GM23338 (cell line): ENCODE results near the gene KAZN.

Experiments
- CREB1 ChIP-seq: fragments of 250-450 bp; sonication (Bioruptor Pico); IDR thresholded peaks from 2 replicates; pipeline ENCODE4 v1.5.0; 2020; ENCODE audit warnings: low read depth, mild to moderate bottlenecking, moderate library complexity
- CTCF ChIP-seq, 2 experiments: fragments of 200-600 bp in 1 of 2; sonication (generic) in 1 of 2; conservative IDR thresholded peaks; 2 replicates each; pipeline versions ENCODE4 v1.5.1 to v1.6.1; 2016 to 2017; ENCODE audit warnings: antibody characterized with exemption in 2 of 2, low read depth in 2 of 2, mild to moderate bottlenecking in 2 of 2, moderate library complexity in 1 of 2
- EZH2 ChIP-seq: fragments of 200-600 bp; sonication (generic); IDR thresholded peaks from one replicate; pipeline ENCODE4 v1.8.0; 2017; ENCODE audit warnings: antibody characterized with exemption, mild to moderate bottlenecking, low read depth; ENCODE audit not compliant: unreplicated experiment
- EZH2phosphoT487 ChIP-seq: fragments of 200-600 bp; sonication (generic); IDR thresholded peaks from one replicate; pipeline ENCODE4 v1.8.1; 2018; ENCODE audit warnings: antibody characterized with exemption; ENCODE audit not compliant: unreplicated experiment
- JUNB ChIP-seq: IDR thresholded peaks from one replicate; pipeline ENCODE4 v1.6.1; 2016; ENCODE audit warnings: antibody characterized with exemption; ENCODE audit not compliant: unreplicated experiment
- NANOG ChIP-seq: IDR thresholded peaks from 2 replicates; pipeline ENCODE4 v1.6.1; 2016; ENCODE audit warnings: antibody characterized with exemption, borderline replicate concordance
- POLR2AphosphoS5 ChIP-seq: IDR thresholded peaks from 2 replicates; pipeline ENCODE4 v1.6.1; 2016; ENCODE audit warnings: antibody characterized with exemption, low read depth
- TF ChIP-seq, protein P1 (sequence below): IDR thresholded peaks from one replicate; pipeline ENCODE4 v1.6.1; 2018; ENCODE audit warnings: antibody characterized with exemption; ENCODE audit not compliant: unreplicated experiment
- TF ChIP-seq, protein P2 (sequence below): fragments of 250-450 bp; sonication (Bioruptor Pico); IDR thresholded peaks from 2 replicates; pipeline ENCODE4 v1.5.0; 2020; ENCODE audit warnings: mild to moderate bottlenecking, moderate library complexity

DNA sequence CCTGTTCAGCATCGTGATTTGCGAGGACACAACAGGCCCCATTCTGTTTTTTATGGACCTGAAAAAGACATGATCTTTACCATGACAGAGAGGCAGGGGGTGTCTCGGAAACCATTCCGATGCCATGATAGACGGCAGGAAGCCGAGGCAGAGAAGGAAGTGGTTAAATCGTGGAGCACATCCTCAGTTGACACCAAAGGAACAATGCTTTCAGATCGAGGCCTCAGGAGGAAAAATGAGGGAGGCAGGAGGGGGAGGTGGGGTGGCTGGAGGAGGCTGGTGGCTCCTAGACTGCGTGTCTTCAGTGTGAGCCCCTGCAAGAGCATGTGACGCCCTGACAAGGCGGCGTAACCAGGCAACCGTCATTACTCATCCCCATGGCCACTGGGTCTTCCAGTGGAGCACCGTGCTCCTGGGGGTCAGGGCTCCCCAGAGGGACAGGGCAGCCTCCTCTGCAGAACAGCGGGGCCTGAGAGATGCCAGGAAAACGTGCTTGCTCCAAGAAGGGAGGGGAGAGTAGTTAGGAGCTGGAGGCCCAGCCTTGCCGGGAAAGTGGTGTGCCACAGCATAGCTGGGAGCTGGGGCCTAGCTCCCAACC lies 382.2 kb downstream of the KAZN start:
- TF ChIP-seq, protein P1, sequence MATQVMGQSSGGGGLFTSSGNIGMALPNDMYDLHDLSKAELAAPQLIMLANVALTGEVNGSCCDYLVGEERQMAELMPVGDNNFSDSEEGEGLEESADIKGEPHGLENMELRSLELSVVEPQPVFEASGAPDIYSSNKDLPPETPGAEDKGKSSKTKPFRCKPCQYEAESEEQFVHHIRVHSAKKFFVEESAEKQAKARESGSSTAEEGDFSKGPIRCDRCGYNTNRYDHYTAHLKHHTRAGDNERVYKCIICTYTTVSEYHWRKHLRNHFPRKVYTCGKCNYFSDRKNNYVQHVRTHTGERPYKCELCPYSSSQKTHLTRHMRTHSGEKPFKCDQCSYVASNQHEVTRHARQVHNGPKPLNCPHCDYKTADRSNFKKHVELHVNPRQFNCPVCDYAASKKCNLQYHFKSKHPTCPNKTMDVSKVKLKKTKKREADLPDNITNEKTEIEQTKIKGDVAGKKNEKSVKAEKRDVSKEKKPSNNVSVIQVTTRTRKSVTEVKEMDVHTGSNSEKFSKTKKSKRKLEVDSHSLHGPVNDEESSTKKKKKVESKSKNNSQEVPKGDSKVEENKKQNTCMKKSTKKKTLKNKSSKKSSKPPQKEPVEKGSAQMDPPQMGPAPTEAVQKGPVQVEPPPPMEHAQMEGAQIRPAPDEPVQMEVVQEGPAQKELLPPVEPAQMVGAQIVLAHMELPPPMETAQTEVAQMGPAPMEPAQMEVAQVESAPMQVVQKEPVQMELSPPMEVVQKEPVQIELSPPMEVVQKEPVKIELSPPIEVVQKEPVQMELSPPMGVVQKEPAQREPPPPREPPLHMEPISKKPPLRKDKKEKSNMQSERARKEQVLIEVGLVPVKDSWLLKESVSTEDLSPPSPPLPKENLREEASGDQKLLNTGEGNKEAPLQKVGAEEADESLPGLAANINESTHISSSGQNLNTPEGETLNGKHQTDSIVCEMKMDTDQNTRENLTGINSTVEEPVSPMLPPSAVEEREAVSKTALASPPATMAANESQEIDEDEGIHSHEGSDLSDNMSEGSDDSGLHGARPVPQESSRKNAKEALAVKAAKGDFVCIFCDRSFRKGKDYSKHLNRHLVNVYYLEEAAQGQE: no peak
- TF ChIP-seq EZH2 (no peak), POLR2AphosphoS5 (no peak), CTCF (conservative IDR thresholded peaks at IDR 0.05; ENCODE audit: low read depth in 2 of 2) (no peak), CREB1 (no peak), JUNB (no peak), NANOG (no peak), EZH2phosphoT487 (no peak)
- TF ChIP-seq, protein P2, sequence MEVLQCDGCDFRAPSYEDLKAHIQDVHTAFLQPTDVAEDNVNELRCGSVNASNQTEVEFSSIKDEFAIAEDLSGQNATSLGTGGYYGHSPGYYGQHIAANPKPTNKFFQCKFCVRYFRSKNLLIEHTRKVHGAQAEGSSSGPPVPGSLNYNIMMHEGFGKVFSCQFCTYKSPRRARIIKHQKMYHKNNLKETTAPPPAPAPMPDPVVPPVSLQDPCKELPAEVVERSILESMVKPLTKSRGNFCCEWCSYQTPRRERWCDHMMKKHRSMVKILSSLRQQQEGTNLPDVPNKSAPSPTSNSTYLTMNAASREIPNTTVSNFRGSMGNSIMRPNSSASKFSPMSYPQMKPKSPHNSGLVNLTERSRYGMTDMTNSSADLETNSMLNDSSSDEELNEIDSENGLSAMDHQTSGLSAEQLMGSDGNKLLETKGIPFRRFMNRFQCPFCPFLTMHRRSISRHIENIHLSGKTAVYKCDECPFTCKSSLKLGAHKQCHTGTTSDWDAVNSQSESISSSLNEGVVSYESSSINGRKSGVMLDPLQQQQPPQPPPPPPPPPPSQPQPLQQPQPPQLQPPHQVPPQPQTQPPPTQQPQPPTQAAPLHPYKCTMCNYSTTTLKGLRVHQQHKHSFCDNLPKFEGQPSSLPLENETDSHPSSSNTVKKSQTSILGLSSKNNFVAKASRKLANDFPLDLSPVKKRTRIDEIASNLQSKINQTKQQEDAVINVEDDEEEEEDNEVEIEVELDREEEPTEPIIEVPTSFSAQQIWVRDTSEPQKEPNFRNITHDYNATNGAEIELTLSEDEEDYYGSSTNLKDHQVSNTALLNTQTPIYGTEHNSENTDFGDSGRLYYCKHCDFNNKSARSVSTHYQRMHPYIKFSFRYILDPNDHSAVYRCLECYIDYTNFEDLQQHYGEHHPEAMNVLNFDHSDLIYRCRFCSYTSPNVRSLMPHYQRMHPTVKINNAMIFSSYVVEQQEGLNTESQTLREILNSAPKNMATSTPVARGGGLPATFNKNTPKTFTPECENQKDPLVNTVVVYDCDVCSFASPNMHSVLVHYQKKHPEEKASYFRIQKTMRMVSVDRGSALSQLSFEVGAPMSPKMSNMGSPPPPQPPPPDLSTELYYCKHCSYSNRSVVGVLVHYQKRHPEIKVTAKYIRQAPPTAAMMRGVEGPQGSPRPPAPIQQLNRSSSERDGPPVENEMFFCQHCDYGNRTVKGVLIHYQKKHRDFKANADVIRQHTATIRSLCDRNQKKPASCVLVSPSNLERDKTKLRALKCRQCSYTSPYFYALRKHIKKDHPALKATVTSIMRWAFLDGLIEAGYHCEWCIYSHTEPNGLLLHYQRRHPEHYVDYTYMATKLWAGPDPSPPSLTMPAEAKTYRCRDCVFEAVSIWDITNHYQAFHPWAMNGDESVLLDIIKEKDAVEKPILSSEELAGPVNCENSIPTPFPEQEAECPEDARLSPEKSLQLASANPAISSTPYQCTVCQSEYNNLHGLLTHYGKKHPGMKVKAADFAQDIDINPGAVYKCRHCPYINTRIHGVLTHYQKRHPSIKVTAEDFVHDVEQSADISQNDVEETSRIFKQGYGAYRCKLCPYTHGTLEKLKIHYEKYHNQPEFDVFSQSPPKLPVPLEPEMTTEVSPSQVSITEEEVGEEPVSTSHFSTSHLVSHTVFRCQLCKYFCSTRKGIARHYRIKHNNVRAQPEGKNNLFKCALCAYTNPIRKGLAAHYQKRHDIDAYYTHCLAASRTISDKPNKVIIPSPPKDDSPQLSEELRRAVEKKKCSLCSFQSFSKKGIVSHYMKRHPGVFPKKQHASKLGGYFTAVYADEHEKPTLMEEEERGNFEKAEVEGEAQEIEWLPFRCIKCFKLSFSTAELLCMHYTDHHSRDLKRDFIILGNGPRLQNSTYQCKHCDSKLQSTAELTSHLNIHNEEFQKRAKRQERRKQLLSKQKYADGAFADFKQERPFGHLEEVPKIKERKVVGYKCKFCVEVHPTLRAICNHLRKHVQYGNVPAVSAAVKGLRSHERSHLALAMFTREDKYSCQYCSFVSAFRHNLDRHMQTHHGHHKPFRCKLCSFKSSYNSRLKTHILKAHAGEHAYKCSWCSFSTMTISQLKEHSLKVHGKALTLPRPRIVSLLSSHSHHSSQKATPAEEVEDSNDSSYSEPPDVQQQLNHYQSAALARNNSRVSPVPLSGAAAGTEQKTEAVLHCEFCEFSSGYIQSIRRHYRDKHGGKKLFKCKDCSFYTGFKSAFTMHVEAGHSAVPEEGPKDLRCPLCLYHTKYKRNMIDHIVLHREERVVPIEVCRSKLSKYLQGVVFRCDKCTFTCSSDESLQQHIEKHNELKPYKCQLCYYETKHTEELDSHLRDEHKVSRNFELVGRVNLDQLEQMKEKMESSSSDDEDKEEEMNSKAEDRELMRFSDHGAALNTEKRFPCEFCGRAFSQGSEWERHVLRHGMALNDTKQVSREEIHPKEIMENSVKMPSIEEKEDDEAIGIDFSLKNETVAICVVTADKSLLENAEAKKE (CRISPR knock-in tag): no peak
